NT2/D1 (cell line): ENCODE measurements around the gene ZNF618.

ENCODE experiments used
- DNase-seq: peaks from one replicate; pipeline ENCODE4 v3.0.0-alpha.2; 2011; ENCODE audit warnings: low read depth, low spot score
- H3K27me3 ChIP-seq: 2 replicates; pipeline ENCODE4 v1.6.0; 2011; ENCODE audit warnings: mild to moderate bottlenecking; ENCODE audit not compliant: insufficient read length, insufficient read depth
- H3K36me3 ChIP-seq: 2 replicates; pipeline ENCODE4 v1.6.1; 2011; ENCODE audit warnings: mild to moderate bottlenecking, low read length, mixed read lengths; ENCODE audit not compliant: insufficient read depth, insufficient read length
- H3K4me1 ChIP-seq: 2 replicates; pipeline ENCODE4 v1.5.1; 2011; ENCODE audit not compliant: insufficient read depth, insufficient read length
- H3K4me3 ChIP-seq: 2 replicates; pipeline ENCODE4 v1.5.1; 2011; ENCODE audit warnings: low read depth; ENCODE audit not compliant: insufficient read length
- H3K9ac ChIP-seq: 2 replicates; pipeline ENCODE4 v1.6.0; 2011; ENCODE audit warnings: low read depth; ENCODE audit not compliant: insufficient read length
- H3K9me3 ChIP-seq: 2 replicates; pipeline ENCODE4 v1.5.1; 2011; ENCODE audit warnings: mild to moderate bottlenecking, low read length; ENCODE audit not compliant: insufficient read depth
- SUZ12 ChIP-seq: IDR thresholded peaks from 2 replicates; pipeline ENCODE4 v1.6.1; 2011; ENCODE audit not compliant: insufficient read length, insufficient read depth; ENCODE audit errors: extremely low read depth
- YY1 ChIP-seq: IDR thresholded peaks from 2 replicates; pipeline ENCODE4 v1.6.1; 2011; ENCODE audit not compliant: insufficient read length, insufficient read depth
- ZNF274 ChIP-seq: IDR thresholded peaks from 2 replicates; pipeline ENCODE4 v1.6.1; 2011; ENCODE audit warnings: mild to moderate bottlenecking, low read depth, low read length

Gene ZNF618

DNA sequence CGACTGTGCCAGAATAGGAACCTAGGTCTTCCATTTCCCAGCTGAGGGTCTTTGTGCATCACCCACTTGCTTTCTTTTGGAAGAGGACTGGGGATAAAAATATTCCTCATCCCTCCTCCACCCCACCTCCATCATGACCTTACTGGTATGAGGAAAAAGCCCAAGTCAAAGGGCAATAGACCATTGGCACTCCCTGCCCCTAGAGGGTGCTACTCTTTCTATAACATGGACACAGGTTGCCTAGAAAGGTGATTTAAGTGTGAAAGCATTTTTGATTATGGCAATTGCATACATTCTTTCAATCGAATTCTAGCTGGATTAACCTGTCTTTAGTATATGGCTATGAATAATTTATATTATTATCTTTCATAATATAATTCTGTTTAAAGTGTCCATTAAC lies 22.8 kb upstream of the ZNF618 start:
- Histone ChIP-seq H3K9ac (no peak overlapping the region), H3K9me3 (0 out of 2 replicates have a peak, but pooled peaks cover 7% of the 10 kb centered on the region), H3K4me1 (no peaks in the 10 kb centered on the region), H3K27me3 (no peaks in the 10 kb centered on the region), H3K36me3 (no peaks in the 10 kb centered on the region), H3K4me3 (no peak overlapping the region)
- DNase-seq = no peak
- TF ChIP-seq YY1 = no peak
- TF ChIP-seq ZNF274 = no peak
- no peak for TF ChIP-seq SUZ12

DNA sequence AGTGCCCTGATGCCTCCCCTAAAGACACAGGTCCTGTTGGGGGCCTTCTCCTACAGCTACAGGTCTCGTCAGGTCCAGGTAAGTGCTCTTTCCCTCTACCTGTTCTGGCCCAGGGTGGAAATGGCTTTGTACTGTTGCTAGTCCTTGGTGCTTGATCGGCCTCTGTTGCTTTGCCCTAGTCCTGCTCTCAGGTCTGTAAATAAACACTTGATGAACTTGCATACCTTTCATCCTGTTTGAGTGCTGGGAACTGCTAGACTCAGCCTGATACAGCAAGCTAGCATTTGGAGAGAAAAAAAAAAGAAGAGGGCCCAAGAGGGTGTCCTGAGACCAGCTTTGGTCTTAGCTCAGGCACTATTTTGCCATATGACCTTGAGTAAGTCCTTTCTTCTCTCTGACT lies 21.8 kb upstream of the ZNF618 start:
- Histone ChIP-seq H3K9me3 (0 out of 2 replicates have a peak, but pooled peaks cover 7% of the 10 kb centered on the region), H3K27me3 (no peaks in the 10 kb centered on the region), H3K4me3 (no peak overlapping the region), H3K36me3 (no peaks in the 10 kb centered on the region), H3K9ac (no peak overlapping the region), H3K4me1 (no peaks in the 10 kb centered on the region)
- TF ChIP-seq ZNF274 = no peak
- TF ChIP-seq SUZ12 = no peak
- TF ChIP-seq YY1 = no peak
- no peak for DNase-seq

DNA sequence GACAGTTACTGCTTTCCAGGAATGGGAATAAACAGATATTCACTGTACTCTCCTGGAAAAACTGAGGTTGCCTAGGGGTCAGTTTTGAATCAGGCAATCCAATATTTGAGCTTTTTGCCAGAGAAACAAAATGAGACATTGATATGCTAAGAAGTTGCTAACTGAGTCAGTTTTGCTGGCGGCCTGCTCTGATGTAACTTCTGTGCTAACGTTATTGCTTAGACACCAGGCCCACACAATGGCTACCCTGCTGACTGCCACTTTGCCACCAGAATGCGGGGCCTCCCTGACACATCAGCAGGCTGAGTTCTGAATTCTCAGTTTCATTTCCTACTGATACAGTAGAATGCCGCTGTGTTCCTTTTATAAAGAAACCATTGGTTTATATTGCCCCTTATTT lies 18.2 kb upstream of the ZNF618 start:
- Histone ChIP-seq H3K27me3 (no peaks in the 10 kb centered on the region), H3K9ac (no peak overlapping the region), H3K4me3 (no peak overlapping the region), H3K36me3 (no peaks in the 10 kb centered on the region), H3K4me1 (no peaks in the 10 kb centered on the region), H3K9me3 (0 out of 2 replicates have a peak, but pooled peaks cover 6% of the 10 kb centered on the region)
- TF ChIP-seq SUZ12 = no peak
- TF ChIP-seq YY1 = no peak
- no peak for TF ChIP-seq ZNF274
- no peak for DNase-seq

DNA sequence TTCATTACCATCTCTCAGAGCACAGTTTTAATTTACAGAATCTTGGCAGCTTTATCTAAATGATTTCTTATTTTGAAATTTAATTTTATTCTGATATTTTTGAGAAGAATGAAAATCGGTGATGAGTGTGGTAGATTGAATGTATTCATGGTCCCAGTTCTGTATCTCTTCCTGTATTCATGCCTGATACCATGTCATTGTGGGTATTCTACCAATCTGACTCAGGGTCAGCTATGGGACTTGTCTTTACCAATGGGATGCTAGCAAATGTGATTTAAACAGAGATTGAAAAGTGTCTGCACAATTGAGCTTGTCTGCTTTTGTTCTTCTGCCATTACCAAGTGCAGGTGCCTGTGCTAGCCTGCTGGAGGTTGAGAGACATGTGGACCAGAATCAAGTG lies 17.8 kb upstream of the ZNF618 start:
- Histone ChIP-seq H3K4me1 (no peaks in the 10 kb centered on the region), H3K9ac (no peak overlapping the region), H3K9me3 (0 out of 2 replicates have a peak, but pooled peaks cover 2% of the 10 kb centered on the region), H3K27me3 (no peaks in the 10 kb centered on the region), H3K4me3 (no peak overlapping the region), H3K36me3 (no peaks in the 10 kb centered on the region)
- TF ChIP-seq ZNF274 = no peak
- no peak for TF ChIP-seq SUZ12
- no peak for TF ChIP-seq YY1
- no peak for DNase-seq

DNA sequence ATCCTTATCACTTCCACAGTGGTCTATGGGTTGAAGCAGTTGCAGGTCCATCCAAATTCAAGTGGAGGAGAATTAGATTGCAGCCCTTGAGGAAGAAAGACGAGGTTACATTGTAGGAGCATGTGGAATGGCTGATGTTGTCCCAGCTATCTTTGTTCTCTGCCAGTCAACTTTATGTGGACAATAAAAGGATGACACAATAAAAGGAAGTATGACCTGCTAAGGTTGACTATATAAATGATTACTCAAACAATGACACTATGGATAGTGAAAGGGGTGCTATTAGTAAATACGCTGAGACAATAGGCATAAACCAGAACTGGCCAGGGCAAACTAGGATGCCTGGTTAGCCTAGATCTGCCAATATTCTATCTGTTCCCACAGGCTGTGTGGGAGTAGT lies 12.8 kb upstream of the ZNF618 start:
- H3K4me1 ChIP-seq = no peaks in the 10 kb centered on the region
- no peak overlapping the region for H3K4me3 ChIP-seq
- H3K9me3 ChIP-seq = no peaks in the 10 kb centered on the region
- TF ChIP-seq SUZ12 (no peak), YY1 (no peak), ZNF274 (no peak)
- no peaks in the 10 kb centered on the region for H3K36me3 ChIP-seq
- no peaks in the 10 kb centered on the region for H3K27me3 ChIP-seq
- DNase-seq = no peak
- H3K9ac ChIP-seq = no peak overlapping the region

DNA sequence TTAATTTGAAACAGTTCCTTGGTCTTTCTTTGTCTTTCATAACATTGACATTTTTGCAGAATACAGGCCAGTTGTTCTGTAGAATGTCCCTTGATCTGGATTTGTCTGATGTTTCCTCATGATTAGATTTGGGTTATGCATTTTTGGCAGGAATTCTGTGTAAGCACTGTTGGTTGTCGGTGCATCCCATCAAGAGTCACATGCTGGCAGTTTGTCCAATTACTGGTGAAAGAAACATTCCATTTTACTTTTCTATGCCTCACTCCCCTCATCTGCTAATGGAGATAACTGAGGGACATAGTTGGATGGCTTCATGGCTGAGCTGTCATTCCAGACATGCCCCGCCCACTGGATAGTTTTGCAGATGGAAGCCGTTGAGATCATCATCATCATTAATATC lies 7.6 kb upstream of the ZNF618 start:
- Histone ChIP-seq H3K4me1 (no peaks in the 10 kb centered on the region), H3K4me3 (no peak overlapping the region), H3K9ac (no peak overlapping the region), H3K36me3 (no peaks in the 10 kb centered on the region), H3K27me3 (no peaks in the 10 kb centered on the region), H3K9me3 (no peaks in the 10 kb centered on the region)
- TF ChIP-seq YY1 (no peak), SUZ12 (no peak), ZNF274 (no peak)
- DNase-seq = no peak

DNA sequence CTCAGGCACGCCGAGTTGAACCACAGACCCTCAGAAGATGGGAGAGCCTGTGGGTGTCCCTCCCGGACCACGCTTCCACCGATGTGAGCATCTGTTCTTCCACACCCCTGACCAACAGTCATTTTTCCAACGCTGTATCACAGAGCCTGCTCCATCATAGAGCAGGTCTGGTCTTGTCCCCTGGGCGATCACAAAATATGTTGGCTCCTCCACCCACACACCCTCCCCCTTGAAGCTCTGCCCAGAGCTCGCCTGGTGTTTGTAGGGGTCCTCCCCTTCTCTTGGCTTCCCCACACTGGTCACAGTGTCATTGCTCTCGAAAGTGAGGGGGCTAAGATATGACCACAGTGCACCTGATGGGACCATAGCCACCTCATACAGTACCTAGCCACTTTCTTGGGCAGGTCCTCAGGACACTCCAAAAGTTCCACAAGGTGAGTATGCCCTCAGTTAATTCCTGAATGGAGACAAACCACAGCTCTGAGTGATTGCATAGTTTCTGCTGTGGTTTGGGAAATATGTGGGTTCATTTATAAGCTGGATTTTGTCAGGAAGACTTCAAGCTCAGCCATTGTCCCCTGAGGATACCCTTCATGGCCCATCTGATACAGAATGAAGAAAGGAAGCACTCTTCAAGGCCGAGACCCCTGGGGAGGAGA lies 3.5 kb upstream of the ZNF618 start:
- H3K9ac ChIP-seq = no peak overlapping the region

DNA sequence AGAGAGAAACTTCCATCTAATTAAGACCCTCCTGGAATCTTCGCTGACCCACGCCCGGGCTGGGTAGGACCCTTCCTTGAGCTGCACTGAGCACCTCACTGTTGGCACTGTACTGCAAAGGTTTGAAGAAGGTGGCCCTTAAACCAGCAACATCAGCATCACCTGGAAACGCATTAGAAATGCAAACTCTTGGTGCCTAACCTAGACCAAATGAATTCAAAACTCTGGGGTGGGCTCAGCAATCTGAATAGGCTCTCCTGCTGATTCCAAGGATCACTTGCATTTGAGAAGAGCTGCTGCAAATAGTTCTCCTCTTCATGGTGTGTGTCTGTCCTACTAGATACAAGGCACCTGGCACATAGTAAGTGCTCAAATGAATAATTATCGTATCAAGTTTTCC lies 2.7 kb upstream of the ZNF618 start:
- Histone ChIP-seq H3K27me3 (no peaks in the 10 kb centered on the region), H3K4me3 (no peak overlapping the region), H3K9me3 (no peaks in the 10 kb centered on the region), H3K36me3 (no peaks in the 10 kb centered on the region), H3K9ac (no peak overlapping the region), H3K4me1 (peaks cover 5% of the 10 kb centered on the region)
- no peak for DNase-seq
- TF ChIP-seq SUZ12 (no peak), ZNF274 (no peak), YY1 (no peak)

More for the DNA sequence above, 3.5 kb upstream of the ZNF618 start:
- no peaks in the 10 kb centered on the region for H3K27me3 ChIP-seq
- H3K36me3 ChIP-seq = no peaks in the 10 kb centered on the region
- H3K4me1 ChIP-seq = peaks cover 5% of the 10 kb centered on the region
- TF ChIP-seq YY1 (no peak), SUZ12 (no peak), ZNF274 (no peak)
- H3K9me3 ChIP-seq = no peaks in the 10 kb centered on the region
- DNase-seq = no peak
- H3K4me3 ChIP-seq = no peak overlapping the region
